A673 (cell line): ENCODE results near the gene PSMG2.

ENCODE experiments used
- EZH2 ChIP-seq: fragments of 200-600 bp; sonication (generic); IDR thresholded peaks from 2 replicates; pipeline ENCODE4 v1.6.1; 2017; ENCODE audit warnings: borderline replicate concordance, low read depth, mild to moderate bottlenecking, mixed read lengths, antibody characterized with exemption, low read length; ENCODE audit not compliant: poor library complexity, severe bottlenecking
- TF ChIP-seq, protein P1 (sequence below): fragments of 300-800, 200-600 bp; sonication (generic); conservative IDR thresholded peaks from 2 replicates; pipeline ENCODE4 v1.5.1; 2017; ENCODE audit warnings: low read depth, mild to moderate bottlenecking, antibody characterized with exemption, low read length, moderate library complexity, mixed read lengths

DNA sequence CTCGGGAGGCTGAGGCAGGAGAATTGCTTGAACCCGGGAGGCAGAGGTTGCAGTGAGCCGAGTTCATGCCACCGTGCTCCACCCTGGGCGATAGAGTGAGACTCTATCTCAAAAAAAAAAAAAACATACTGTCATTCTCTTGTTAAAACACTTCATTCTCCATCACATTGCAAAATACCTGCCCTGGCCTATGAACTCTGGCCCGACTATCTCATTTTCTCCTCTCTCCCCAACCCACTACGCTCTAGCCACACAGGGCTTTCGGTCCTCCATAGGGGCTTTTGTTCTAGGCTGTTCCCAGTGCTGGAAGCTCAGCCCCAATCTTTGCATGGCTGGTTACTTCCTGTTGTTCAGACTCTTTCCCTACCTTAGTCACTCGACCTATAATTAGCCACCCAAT lies 10.6 kb upstream of the PSMG2 start:
- TF ChIP-seq, protein P1, sequence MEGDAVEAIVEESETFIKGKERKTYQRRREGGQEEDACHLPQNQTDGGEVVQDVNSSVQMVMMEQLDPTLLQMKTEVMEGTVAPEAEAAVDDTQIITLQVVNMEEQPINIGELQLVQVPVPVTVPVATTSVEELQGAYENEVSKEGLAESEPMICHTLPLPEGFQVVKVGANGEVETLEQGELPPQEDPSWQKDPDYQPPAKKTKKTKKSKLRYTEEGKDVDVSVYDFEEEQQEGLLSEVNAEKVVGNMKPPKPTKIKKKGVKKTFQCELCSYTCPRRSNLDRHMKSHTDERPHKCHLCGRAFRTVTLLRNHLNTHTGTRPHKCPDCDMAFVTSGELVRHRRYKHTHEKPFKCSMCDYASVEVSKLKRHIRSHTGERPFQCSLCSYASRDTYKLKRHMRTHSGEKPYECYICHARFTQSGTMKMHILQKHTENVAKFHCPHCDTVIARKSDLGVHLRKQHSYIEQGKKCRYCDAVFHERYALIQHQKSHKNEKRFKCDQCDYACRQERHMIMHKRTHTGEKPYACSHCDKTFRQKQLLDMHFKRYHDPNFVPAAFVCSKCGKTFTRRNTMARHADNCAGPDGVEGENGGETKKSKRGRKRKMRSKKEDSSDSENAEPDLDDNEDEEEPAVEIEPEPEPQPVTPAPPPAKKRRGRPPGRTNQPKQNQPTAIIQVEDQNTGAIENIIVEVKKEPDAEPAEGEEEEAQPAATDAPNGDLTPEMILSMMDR = no peak
- TF ChIP-seq EZH2 = no peak
